Thyroid gland (tissue), 4 donors: ENCODE data around the gene CALU. TPM values are rescaled to one million over a fixed set of nuclear protein-coding genes. Genes with fewer than 3 reads are reported as not detected.

ENCODE experiments used
- DNase-seq, 2 donors: peaks; one replicate each; pipeline ENCODE4 v3.0.0-alpha.2; 2019
- H3K27ac ChIP-seq, 3 donors: fragments of 200-600 bp; sonication (generic); 1 replicate in 2 of 3; 2 replicates in 1 of 3; pipeline ENCODE4 v1.5.1; 2016 to 2019; ENCODE audit warnings: mild to moderate bottlenecking in 1 of 3, moderate library complexity in 1 of 3
- H3K27me3 ChIP-seq: fragments of 200-600 bp; sonication (generic); one replicate; pipeline ENCODE4 v1.5.1; 2019
- H3K36me3 ChIP-seq, 2 donors: fragments of 200-600 bp; sonication (generic); one replicate each; pipeline ENCODE4 v1.5.1; 2016 to 2019
- H3K4me1 ChIP-seq, 2 donors: fragments of 200-600 bp; sonication (generic); one replicate each; pipeline ENCODE4 v1.5.1; 2017 to 2019
- H3K4me3 ChIP-seq, 3 donors: fragments of 200-600 bp; sonication (generic); replicated peaks in 1 of 3; 1 replicate in 2 of 3; 2 replicates in 1 of 3; pipeline ENCODE4 v1.5.1; 2016; ENCODE audit warnings: mild to moderate bottlenecking in 1 of 3
- H3K9me3 ChIP-seq: fragments of 200-600 bp; sonication (generic); one replicate; pipeline ENCODE4 v1.5.1; 2017
- CTCF ChIP-seq, 6 experiments: fragments of 200-600 bp in 3 of 6; fragments of 450-650 bp in 3 of 6; sonication (generic) in 3 of 6; IDR thresholded peaks; one replicate each; pipeline ENCODE4 v1.5.1; 2016 to 2019; ENCODE audit warnings: antibody characterized with exemption in 6 of 6, mild to moderate bottlenecking in 2 of 6, inconsistent platforms in 1 of 6, moderate library complexity in 1 of 6
- POLR2A ChIP-seq, 2 donors: fragments of 450-650 bp; IDR thresholded peaks; one replicate each; pipeline ENCODE4 v1.6.1; 2017; ENCODE audit warnings: antibody characterized with exemption in 2 of 2, mild to moderate bottlenecking in 2 of 2, moderate library complexity in 1 of 2
- WGBS, 2 donors: methylation state at CpG; one replicate each; pipeline ENCODE4 v1.1.5; 2017; 5-methylcytosine and 5-hydroxymethylcytosine counted together
- intact Hi-C: fragments of 100-400 bp; cut with DNase I; formaldehyde crosslinking; loops from one replicate; pipeline ENCODE4 v1.15.1; 2023
- total RNA-seq, 4 donors: library from RNA; depleted of rRNA; stranded (reverse); fragments of >200 nt; gene quantifications; one replicate each; pipeline ENCODE4 v1.2.3, GENCODE V29; 2016

The CALU gene
- total RNA-seq, 4 donors from 2014 or later = 115 to 143 (median 132) TPM

- DNase-seq = no peak
- Histone ChIP-seq H3K27ac (no peak overlapping the region), H3K4me3 (no peak overlapping the region), H3K36me3 (no peaks in the 10 kb centered on the region), H3K4me1 (no peaks in the 10 kb centered on the region), H3K27me3 (no peaks in the 10 kb centered on the region), H3K9me3 (no peaks in the 10 kb centered on the region)
- intact Hi-C loops = no loop called here
- TF ChIP-seq CTCF (IDR thresholded peaks at IDR 0.05) = no peak
- TF ChIP-seq POLR2A (IDR thresholded peaks at IDR 0.05) = no peak
- WGBS, 2 donors = 71 to 72% methylated on average over 7 of the region's 7 CpGs
Measured at GRCh38 chr7:128703609-128704241, 35.4 kb upstream of the CALU start.

DNA sequence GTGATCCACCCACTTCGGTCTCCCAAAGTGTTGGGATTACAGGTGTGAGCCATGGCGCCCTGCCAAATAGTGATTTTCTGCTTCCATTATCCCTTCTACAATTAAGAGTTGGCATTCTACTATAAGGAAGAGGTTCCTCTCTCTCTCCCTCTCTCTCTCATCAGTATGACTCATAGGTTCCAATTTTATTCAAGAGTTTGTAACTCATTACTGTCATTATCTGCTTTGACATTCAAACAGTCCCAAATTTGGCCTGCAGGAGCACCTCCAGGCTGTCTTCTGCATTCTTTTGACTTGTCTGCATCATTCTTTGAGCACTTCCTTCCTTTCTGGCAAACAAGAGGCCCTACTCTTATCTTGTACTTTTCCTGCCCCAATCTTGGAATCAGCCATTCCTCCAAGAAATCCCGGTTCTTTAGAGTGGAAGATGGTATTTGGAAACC lies 33.2 kb upstream of the CALU start:
- intact Hi-C loops = no loop called here
- Histone ChIP-seq H3K27me3 (no peaks in the 10 kb centered on the region), H3K4me3 (no peak overlapping the region), H3K9me3 (no peaks in the 10 kb centered on the region), H3K27ac (no peak overlapping the region), H3K36me3 (no peaks in the 10 kb centered on the region), H3K4me1 (no peaks in the 10 kb centered on the region)
- 69 to 73% methylated on average over 3 of the region's 3 CpGs for WGBS, 2 donors
- no peak for DNase-seq
- TF ChIP-seq CTCF (IDR thresholded peaks at IDR 0.05) (no peak), POLR2A (IDR thresholded peaks at IDR 0.05) (no peak)

DNA sequence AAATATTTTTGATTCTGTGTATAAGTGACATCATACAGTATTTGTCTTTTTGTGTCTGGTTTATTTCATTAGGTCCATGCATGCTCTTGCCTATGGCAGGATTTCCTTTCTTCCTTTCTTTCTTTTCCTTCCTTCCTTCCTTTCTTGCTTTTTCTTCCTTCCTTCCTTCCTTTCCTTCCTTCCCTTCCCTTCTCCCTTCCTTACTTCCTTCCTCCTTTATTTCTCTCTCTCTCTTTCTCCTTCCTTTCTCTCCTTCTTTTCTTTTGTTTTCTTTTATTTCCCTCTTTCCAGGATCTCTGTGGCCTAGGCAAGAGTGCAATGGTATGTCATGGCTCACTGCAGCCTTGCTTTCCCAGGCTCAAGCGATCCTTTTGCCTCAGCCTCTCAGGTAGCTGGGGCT lies 31.4 kb upstream of the CALU start:
- Histone ChIP-seq H3K4me3 (no peak overlapping the region), H3K36me3 (no peaks in the 10 kb centered on the region), H3K27ac (no peak overlapping the region), H3K27me3 (no peaks in the 10 kb centered on the region), H3K9me3 (no peaks in the 10 kb centered on the region), H3K4me1 (no peaks in the 10 kb centered on the region)
- WGBS, 2 donors = 76 to 77% methylated on average over 1 of the region's 1 CpG
- intact Hi-C loops = no loop called here
- no peak for DNase-seq
- TF ChIP-seq CTCF (IDR thresholded peaks at IDR 0.05) (no peak), POLR2A (IDR thresholded peaks at IDR 0.05) (no peak)

DNA sequence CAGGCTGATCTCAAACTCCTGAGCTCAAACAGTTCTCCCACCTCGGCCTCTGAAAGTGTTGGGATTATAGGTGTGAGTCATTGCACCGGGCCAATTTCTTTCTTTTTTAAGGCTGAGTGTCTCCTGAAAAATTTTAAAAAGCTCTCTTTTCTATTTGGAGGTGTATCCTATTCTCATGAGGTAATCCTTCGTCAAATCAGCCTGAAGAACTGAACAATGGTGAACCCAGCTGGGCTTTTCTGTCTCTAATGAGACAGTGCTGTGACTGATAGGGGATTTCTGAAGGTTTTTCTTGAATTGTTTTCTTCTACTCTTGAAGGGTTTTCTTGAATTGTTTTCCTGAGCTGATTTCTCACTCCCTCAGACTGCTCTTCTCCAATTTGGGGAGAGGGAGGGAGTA lies 30.9 kb upstream of the CALU start:
- intact Hi-C loops = no loop called here
- WGBS, 2 donors = 81 to 92% methylated on average over 3 of the region's 3 CpGs
- no peak for DNase-seq
- Histone ChIP-seq H3K4me1 (no peaks in the 10 kb centered on the region), H3K4me3 (no peak overlapping the region), H3K9me3 (no peaks in the 10 kb centered on the region), H3K36me3 (no peaks in the 10 kb centered on the region), H3K27ac (no peak overlapping the region), H3K27me3 (no peaks in the 10 kb centered on the region)
- no peak for TF ChIP-seq POLR2A (IDR thresholded peaks at IDR 0.05)
- no peak for TF ChIP-seq CTCF (IDR thresholded peaks at IDR 0.05)

DNA sequence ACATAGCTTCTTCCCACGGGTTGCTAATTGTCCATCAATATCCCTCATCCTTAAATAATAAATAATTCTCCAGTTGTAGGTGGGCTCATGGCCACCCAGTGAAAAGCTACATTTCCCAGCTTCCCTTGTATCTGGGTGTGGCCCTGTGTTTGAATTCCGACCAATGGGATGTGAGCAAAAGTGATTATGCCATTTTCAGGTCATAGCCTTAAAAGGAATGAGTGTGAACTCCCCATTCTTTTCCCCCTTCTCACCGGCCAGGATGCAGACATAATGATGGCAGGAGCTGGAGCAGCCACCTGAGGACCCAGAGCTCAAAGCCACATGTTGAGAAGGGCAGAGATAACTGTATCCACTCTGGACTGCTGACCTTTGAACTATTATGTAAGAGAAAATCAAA lies 30.3 kb upstream of the CALU start:
- Histone ChIP-seq H3K36me3 (no peaks in the 10 kb centered on the region), H3K9me3 (no peaks in the 10 kb centered on the region), H3K4me1 (no peaks in the 10 kb centered on the region), H3K4me3 (no peak overlapping the region), H3K27ac (no peak overlapping the region), H3K27me3 (no peaks in the 10 kb centered on the region)
- no peak for DNase-seq
- TF ChIP-seq POLR2A (IDR thresholded peaks at IDR 0.05) (no peak), CTCF (IDR thresholded peaks at IDR 0.05) (no peak)
- WGBS, 2 donors = 78 to 84% methylated on average over 3 of the region's 3 CpGs
- intact Hi-C loops = no loop called here
